NB4 (cell line): ENCODE measurements around the gene TPPP3.

Experiments
- DNase-seq: peaks from one replicate; pipeline ENCODE4 v3.0.0; 2010; ENCODE audit warnings: low read depth
- H3K4me3 ChIP-seq: one replicate; pipeline ENCODE4 v1.5.1; 2011; ENCODE audit warnings: mild to moderate bottlenecking, low read depth, low read length, moderate library complexity
- MYC ChIP-seq: IDR thresholded peaks from 2 replicates; pipeline ENCODE4 v1.6.1; 2011; ENCODE audit warnings: low read depth, low read length
- POLR2A ChIP-seq: IDR thresholded peaks from 2 replicates; pipeline ENCODE4 v1.6.1; 2011; ENCODE audit warnings: mild to moderate bottlenecking; ENCODE audit not compliant: insufficient read length; ENCODE audit errors: extremely low read depth
- TF ChIP-seq, protein P1 (sequence below): IDR thresholded peaks from one replicate; pipeline ENCODE4 v1.5.1; 2012; ENCODE audit warnings: low read depth, low read length
- TF ChIP-seq, protein P2 (sequence below): IDR thresholded peaks from 2 replicates; pipeline ENCODE4 v1.6.1; 2011; ENCODE audit warnings: low read depth, low read length

TPPP3 gene

DNA sequence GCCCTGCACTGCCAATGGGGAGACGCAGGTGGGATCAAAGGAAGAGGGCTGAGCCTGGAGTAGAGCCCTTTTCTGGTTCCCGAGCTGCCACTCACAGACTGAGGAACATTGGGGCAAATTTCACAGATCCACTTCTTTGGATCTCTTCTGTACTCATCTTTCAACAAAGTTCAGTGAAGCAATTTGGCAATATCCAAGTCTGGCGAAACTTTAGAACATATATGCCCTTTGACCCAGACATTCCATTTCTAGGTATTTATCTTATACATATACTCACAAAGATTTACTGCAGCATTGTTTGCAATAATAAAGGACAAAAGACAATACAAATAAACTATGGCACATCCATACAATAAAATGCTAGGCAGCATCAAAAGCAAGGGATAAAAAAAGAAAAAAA lies 18.0 kb upstream of the TPPP3 start:
- no peak for DNase-seq

DNA sequence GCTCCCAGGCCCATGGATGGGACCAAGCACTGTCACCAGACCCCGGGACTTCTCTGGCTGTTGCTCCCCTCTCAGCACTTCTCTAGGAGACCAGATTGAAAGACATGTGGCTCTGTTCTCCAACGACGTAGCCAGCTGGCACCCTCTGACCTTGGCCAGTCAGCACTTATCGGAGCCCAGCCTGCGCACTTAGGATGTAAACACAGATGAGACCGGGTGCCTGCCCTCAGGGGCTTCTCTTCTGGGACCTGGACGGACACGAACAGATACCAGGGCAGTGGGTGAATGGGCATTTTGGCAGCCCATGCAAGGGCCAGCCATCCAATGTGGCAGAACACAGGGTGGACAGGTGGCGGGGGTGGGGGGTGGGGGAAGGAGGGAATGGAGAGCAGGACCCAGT lies 16.3 kb upstream of the TPPP3 start:
- TF ChIP-seq MYC (no peak), POLR2A (no peak)
- TF ChIP-seq, protein P1, sequence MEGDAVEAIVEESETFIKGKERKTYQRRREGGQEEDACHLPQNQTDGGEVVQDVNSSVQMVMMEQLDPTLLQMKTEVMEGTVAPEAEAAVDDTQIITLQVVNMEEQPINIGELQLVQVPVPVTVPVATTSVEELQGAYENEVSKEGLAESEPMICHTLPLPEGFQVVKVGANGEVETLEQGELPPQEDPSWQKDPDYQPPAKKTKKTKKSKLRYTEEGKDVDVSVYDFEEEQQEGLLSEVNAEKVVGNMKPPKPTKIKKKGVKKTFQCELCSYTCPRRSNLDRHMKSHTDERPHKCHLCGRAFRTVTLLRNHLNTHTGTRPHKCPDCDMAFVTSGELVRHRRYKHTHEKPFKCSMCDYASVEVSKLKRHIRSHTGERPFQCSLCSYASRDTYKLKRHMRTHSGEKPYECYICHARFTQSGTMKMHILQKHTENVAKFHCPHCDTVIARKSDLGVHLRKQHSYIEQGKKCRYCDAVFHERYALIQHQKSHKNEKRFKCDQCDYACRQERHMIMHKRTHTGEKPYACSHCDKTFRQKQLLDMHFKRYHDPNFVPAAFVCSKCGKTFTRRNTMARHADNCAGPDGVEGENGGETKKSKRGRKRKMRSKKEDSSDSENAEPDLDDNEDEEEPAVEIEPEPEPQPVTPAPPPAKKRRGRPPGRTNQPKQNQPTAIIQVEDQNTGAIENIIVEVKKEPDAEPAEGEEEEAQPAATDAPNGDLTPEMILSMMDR: no peak
- TF ChIP-seq, protein P2, sequence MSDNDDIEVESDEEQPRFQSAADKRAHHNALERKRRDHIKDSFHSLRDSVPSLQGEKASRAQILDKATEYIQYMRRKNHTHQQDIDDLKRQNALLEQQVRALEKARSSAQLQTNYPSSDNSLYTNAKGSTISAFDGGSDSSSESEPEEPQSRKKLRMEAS: no peak
- no peak overlapping the region for H3K4me3 ChIP-seq
- no peak for DNase-seq

More for the DNA sequence above, 18.0 kb upstream of the TPPP3 start:
- TF ChIP-seq, protein P2: no peak
- no peak for TF ChIP-seq POLR2A
- H3K4me3 ChIP-seq: no peak overlapping the region

DNA sequence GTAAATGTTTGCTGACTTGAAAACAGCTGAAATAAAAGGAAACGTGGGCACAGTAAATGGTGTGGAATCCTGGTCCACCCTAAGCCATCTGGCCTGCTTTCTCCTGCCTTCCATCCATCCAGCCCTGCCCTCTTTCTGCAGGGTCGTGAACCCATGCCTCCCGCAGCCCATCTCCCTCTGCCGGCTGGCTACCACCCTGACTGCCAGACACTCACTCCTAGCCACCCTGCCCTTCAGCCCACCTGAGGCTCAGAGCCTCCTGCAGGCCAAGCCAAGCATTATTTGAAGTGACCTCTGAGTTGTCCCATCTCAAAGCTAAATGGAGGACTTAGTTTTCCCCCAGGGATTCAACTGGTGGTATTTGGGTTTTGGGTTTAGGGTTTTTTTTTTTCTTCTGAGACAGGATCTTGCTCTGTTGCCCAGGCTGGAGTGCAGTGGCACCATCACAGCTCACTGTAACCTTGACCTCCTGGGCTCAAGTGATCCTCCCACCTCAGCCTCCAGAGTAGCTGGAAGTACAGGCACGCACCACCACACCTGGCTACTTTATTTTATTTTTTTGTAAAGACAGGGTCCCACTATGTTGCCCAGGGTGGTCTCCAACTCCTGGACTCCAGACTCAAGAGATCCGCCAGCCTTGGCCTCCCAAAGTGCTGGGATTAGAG lies 14.6 kb upstream of the TPPP3 start:
- no peak for DNase-seq
- H3K4me3 ChIP-seq: no peak overlapping the region
- TF ChIP-seq MYC: no peak
- TF ChIP-seq, protein P1: peak; percentile 19

DNA sequence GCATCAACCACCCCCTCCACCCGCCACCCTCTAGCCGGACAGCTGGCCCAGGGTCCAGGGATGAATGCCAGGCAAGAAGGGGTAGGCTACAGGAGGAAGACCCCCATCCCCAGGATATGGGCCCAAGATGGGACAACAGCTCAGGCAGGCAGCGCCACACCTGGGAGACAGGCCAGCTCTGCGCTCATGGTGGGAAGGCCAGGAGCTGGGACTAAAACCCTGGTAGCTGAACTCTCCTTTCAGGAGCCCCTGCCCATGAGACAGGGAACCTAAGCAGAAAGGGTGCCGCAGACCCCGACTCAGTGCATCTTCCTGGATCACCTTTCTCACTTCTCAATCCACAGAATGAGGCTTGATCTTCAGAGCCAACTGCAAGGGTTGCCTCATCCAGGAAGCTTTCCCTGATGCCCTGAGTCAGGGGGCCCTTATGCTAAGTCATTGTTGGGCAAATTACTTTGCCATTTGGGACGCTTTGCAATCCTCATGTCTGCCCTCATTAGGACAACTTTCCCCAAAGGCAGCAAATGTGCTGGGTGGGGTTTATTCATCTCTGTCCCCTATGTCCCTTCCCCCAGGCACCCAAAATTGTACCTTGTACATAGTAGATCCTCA lies 14.0 kb upstream of the TPPP3 start:
- DNase-seq: no peak
- H3K4me3 ChIP-seq: no peak overlapping the region
- TF ChIP-seq MYC (no peak), POLR2A (no peak)
- TF ChIP-seq, protein P1: no peak
- TF ChIP-seq, protein P2: no peak

DNA sequence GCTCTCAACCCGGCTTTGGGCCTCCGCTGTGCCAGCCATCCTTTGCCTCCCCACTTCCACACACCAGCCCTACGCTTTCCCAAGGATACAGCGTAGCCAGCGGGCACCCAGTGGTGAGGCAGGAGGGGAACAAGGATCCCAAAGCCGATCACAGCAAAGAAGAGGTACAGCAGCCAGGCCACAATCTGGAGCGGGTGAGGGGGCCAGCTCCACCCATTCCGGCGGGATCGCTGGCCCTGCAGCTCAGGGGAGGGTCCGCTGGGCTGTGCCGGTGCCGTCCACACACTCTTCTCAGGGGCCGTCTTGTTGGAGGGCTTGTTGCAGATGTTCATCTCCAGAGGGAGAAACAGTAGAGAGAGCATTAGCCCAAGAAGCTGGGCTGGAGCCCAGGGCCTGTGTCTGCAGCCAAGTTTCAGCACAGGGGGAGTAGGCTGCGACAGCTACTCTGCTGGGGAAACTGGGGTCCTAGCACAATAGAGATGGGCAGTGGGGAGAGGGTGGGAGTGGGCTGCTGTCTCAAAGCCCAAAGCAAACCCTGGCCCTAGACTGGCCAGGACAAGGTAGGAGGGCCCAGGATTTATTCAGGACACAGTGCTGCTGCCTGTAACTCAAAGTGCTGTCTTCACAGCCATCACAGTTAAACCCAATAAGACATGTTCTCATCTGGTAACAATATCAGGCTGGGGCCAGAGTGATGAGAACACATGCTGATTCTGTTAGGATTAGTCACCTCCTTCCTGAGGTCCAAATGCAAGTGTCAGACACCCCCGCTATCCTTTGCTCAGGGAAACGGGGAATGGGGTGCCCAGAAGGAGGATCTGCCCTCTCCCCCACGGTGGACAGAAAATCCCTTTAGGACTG lies 13.0 kb upstream of the TPPP3 start:
- DNase-seq: no peak
- no peak for TF ChIP-seq POLR2A
- TF ChIP-seq MYC: no peak
- TF ChIP-seq, protein P1: no peak
- TF ChIP-seq, protein P2: no peak
- H3K4me3 ChIP-seq: no peak overlapping the region

DNA sequence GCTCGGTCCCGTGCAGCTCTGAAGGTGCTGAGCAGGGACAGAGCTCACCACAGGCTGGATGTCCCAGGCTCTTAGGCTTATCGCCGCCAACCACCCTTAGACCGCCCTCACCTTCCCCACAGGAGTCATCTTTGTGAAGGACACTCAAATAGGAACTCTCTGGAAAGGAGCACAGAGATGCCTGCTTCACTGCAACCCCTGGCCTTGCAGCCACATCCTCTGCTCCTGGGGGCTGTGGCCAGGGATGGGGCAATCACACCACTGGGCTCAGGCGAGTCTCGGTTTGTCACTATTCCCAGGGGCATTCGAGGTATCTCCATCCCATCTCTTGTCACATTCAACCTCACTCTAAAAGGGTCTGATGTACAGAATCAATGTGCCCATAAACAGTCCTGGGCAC lies 12.0 kb upstream of the TPPP3 start:
- DNase-seq: peak; percentile 81
- TF ChIP-seq, protein P2: no peak
- TF ChIP-seq MYC (no peak), POLR2A (no peak)
- TF ChIP-seq, protein P1: no peak
- no peak overlapping the region for H3K4me3 ChIP-seq
